ENCODE results near the gene PDZD8.

PDZD8 gene

GRCh38 chr10:117366741-117367140, 8.5 kb downstream of the PDZD8 start:
- no peak for ATAC-seq
- no peak for TF ChIP-seq TCF4 (CRISPR knock-in tag; IDR thresholded peaks at IDR 0.05; ENCODE audit: borderline replicate concordance)
- no peak for TF ChIP-seq ARNTL (CRISPR knock-in tag; IDR thresholded peaks at IDR 0.05; ENCODE audit: borderline replicate concordance, low read depth)
- TF ChIP-seq SNAI2 (CRISPR knock-in tag; IDR thresholded peaks at IDR 0.05) = no peak
- TF ChIP-seq ESRRG (CRISPR knock-in tag; IDR thresholded peaks at IDR 0.05) = no peak
- no peak for TF ChIP-seq GLIS3 (CRISPR knock-in tag; IDR thresholded peaks at IDR 0.05)
- TF ChIP-seq BACH2 (CRISPR knock-in tag; IDR thresholded peaks at IDR 0.05; ENCODE audit: borderline replicate concordance) = no peak
- TF ChIP-seq, protein P1, sequence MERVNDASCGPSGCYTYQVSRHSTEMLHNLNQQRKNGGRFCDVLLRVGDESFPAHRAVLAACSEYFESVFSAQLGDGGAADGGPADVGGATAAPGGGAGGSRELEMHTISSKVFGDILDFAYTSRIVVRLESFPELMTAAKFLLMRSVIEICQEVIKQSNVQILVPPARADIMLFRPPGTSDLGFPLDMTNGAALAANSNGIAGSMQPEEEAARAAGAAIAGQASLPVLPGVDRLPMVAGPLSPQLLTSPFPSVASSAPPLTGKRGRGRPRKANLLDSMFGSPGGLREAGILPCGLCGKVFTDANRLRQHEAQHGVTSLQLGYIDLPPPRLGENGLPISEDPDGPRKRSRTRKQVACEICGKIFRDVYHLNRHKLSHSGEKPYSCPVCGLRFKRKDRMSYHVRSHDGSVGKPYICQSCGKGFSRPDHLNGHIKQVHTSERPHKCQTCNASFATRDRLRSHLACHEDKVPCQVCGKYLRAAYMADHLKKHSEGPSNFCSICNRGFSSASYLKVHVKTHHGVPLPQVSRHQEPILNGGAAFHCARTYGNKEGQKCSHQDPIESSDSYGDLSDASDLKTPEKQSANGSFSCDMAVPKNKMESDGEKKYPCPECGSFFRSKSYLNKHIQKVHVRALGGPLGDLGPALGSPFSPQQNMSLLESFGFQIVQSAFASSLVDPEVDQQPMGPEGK (CRISPR knock-in tag; IDR thresholded peaks at IDR 0.05; ENCODE audit: borderline replicate concordance) = no peak
- no peak for TF ChIP-seq TSHZ2 (CRISPR knock-in tag; IDR thresholded peaks at IDR 0.05)
- TF ChIP-seq CREB5 (CRISPR knock-in tag; IDR thresholded peaks at IDR 0.05; ENCODE audit: low read depth) = no peak
- TF ChIP-seq, protein P2, sequence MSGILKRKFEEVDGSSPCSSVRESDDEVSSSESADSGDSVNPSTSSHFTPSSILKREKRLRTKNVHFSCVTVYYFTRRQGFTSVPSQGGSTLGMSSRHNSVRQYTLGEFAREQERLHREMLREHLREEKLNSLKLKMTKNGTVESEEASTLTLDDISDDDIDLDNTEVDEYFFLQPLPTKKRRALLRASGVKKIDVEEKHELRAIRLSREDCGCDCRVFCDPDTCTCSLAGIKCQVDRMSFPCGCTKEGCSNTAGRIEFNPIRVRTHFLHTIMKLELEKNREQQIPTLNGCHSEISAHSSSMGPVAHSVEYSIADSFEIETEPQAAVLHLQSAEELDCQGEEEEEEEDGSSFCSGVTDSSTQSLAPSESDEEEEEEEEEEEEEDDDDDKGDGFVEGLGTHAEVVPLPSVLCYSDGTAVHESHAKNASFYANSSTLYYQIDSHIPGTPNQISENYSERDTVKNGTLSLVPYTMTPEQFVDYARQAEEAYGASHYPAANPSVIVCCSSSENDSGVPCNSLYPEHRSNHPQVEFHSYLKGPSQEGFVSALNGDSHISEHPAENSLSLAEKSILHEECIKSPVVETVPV (CRISPR knock-in tag; IDR thresholded peaks at IDR 0.05) = no peak
- TF ChIP-seq ZC3H10 (CRISPR knock-in tag; IDR thresholded peaks at IDR 0.05) = no peak
- TF ChIP-seq CSDC2 (CRISPR knock-in tag; IDR thresholded peaks at IDR 0.05) = no peak
- no peak for TF ChIP-seq OSR1 (CRISPR knock-in tag; IDR thresholded peaks at IDR 0.05)

GRCh38 chr10:117365612-117366011, 9.6 kb downstream of the PDZD8 start:
- TF ChIP-seq ZNF565 (CRISPR knock-in tag; conservative IDR thresholded peaks at IDR 0.05; ENCODE audit: low read depth) (no peak), ZFP30 (CRISPR knock-in tag; IDR thresholded peaks at IDR 0.05) (no peak), SNAI2 (CRISPR knock-in tag; IDR thresholded peaks at IDR 0.05) (no peak), TSHZ2 (CRISPR knock-in tag; IDR thresholded peaks at IDR 0.05) (no peak), ISL1 (CRISPR knock-in tag; IDR thresholded peaks at IDR 0.05) (no peak), ZNF70 (CRISPR knock-in tag; IDR thresholded peaks at IDR 0.05) (no peak)
- ATAC-seq = no peak

DNA sequence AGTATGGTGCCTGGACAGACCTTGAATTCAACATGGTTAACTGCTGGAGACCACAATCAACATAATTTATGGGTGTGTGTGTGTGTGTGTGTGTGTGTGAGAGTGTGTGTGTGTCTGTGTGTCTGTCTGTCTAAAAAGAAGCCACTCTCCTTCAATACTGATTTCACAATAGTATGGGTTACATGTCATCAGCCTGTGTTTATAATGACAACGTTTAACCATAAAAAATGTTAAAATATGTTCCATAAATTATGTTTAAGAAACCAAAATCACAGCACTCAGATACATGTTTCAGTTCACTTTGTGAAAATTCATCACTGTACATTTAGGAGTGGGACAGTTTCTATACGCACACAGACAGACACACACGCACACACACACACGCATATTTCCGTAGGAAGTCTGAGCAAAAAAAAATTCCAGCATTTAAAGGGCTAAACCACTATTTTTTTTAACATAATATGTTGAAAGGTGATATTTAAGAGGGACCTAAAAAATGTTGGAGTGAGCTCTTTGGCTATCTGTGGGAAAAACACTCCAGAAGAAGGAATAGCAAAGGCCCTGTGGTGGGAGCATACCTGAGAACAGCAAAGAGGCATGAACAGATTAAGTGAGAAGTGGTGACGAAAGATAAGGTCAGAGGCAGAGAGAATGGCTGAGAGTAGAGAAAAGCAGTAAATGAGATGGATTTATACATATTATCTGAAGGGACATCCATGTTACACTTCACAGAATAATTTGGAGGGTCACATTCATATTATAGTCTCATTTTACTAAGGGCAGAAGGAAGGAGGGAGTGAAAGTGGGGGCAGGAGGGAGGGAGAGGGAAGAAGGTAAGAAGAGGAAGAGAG, 10.9 kb downstream of the PDZD8 start:
- no peak for ATAC-seq
- no peak for TF ChIP-seq ZNF8 (CRISPR knock-in tag; IDR thresholded peaks at IDR 0.05)
- TF ChIP-seq ZNF70 (CRISPR knock-in tag; IDR thresholded peaks at IDR 0.05) = no peak
- no peak for TF ChIP-seq GLIS3 (CRISPR knock-in tag; IDR thresholded peaks at IDR 0.05)
- TF ChIP-seq CSDC2 (CRISPR knock-in tag; IDR thresholded peaks at IDR 0.05) = no peak
- TF ChIP-seq, protein P1 (CRISPR knock-in tag; IDR thresholded peaks at IDR 0.05; ENCODE audit: borderline replicate concordance) = no peak
- TF ChIP-seq CREB5 (CRISPR knock-in tag; IDR thresholded peaks at IDR 0.05; ENCODE audit: low read depth) = no peak
- no peak for TF ChIP-seq TCF4 (CRISPR knock-in tag; IDR thresholded peaks at IDR 0.05; ENCODE audit: borderline replicate concordance)
- TF ChIP-seq ZFP3 (CRISPR knock-in tag; IDR thresholded peaks at IDR 0.05) = no peak
- TF ChIP-seq TOX (CRISPR knock-in tag; IDR thresholded peaks at IDR 0.05; ENCODE audit: borderline replicate concordance) = no peak
- TF ChIP-seq PPARA (CRISPR knock-in tag; IDR thresholded peaks at IDR 0.05; ENCODE audit: borderline replicate concordance) = no peak
